ENCODE data around the gene TAF3.

TAF3 gene

DNA sequence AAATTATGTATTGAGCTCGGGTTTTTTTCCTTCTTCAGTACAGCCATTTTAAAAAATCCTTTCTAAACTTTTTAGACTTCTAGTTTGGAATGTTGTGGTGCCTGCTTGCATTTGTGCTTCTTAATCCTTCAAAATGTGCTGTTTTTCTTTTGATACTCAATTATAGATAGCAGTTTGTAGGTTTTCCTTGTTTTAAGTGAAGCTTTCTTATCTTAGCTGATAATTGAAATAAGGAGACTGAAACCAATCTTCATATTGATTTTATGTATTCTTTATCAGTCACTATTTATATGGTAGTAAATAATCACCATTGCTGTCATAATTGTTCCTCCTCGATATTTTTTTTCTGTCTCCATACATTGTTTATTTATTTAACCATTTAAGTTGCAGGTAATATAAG is 56.6 kb downstream of the TAF3 start:
- DNase-seq (ENCODE audit: low read depth in 2 of 2): no peak

DNA sequence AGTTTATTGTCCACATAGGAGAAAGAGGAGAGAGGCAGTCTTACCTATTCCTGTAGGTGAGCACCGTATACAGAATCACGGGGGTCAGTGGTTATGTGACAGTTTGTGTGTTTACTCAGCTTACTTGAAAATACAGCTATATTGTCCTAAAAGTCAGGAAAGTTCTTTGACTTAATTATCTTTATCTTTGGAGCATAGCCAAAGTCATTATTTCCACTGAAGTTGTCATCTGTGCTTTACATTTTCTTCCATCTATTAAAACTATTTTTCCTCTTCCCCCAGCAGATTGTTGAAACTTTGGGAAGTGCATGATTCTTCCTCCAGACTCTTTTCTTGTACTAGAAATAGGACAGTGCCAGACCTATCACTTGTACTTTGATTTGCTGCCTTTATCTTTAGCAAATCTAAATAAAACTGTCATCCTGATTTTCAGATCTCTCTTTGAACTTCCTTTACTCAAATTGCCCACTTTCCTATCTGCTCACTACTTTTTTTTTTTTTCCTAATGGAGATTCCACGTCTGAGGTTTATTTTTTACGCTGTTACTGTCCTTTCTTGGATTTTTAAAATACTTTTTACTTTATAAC is 58.3 kb downstream of the TAF3 start:
- no peak for DNase-seq (ENCODE audit: low read depth in 2 of 2)

DNA sequence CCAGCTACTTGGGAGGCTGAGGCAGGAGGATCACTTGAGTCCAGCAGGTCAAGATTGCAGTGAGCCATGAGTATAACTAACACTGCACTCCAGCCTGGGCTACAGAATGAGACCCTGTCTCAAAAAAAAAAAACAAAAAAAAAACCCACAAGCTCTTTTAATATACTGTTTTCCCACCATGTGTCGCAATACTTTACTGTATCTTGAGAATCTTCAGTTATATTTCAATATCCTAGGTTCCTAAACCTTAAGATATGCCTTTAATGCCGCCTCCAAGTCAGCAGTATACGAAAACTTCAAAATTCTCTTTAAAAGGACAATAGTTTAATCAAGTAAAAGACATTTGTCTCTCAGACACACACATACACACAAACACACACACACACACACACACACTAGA is 62.8 kb downstream of the TAF3 start:
- DNase-seq (ENCODE audit: low read depth in 2 of 2): no peak

DNA sequence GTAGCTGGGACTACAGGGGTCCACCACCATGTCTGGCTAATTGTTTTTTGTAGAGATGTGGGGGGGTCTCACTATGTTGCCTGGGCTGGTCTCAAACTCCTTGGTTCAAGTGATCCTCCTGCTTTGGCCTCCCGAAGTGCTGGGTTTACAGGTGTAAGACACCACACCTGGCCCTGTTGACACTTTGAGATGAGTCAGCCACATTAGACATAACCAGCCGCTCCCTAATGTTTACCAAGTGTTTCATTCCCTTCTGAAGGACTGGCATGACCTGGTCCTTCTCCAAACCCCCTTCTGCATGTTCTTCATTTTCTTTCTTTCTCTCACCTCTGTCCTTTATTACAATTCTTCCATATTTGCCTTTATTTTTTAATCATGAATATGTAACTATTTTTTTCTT is 67.8 kb downstream of the TAF3 start:
- DNase-seq (ENCODE audit: low read depth in 2 of 2): no peak

DNA sequence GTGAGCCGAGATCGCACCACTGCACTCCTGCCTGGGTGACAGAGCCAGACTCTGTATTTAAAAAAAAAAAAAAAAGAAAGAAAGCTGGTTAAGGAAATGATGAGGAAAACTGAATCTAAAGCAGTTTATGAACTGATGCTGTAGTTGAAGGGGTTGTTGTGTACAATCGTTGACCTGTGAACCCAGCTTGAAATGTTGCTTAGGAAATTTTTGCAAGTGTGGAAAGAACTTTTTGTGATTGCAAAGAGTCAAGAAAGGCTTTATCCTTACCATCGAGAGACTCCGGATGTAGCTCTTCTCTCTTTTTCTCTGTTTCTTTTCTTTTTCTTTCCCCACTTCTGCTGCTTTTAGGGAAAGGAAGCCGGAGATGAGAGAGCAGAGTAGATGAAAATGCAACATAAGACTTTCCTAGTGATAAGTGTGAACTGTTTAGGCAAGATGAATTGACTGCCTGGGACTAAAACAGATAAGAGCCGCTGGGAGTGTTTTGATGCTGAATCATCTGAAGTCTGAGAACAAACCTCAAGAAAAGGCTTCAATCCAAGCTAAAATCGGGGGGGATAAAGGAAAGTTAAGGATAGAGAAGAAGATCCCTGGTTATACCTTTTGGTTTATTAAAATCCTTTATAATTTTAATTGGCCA is 69.0 kb downstream of the TAF3 start:
- DNase-seq (ENCODE audit: low read depth in 2 of 2): no peak

DNA sequence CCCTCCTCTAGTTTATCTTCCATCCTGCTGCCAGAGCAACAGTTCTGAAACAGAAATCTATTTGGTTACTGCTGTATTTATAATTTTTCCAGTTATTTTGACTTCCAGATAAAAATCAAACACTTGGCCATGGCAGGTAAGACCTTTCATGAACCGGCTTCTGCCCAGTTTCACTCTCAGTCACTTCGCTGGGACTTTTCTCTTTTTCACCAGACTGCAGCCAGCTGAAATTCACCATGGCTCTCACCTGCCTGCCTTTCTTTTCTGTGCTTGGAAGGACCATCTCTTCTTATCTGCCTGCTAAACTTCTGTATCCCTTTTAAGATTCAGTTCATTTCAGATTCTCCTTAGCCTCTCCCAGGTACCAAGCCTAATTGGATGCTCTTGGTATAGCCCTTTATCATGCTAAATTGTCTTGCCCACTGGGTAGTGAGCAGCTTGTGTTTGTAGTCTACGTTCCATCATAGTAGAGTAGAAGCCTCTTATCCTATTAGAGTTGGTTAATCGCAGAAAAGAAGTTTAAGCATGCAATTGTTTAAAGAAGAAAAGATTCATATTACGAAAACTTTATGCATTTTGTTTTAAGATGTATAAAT is 71.7 kb downstream of the TAF3 start:
- DNase-seq (ENCODE audit: low read depth in 2 of 2): no peak

DNA sequence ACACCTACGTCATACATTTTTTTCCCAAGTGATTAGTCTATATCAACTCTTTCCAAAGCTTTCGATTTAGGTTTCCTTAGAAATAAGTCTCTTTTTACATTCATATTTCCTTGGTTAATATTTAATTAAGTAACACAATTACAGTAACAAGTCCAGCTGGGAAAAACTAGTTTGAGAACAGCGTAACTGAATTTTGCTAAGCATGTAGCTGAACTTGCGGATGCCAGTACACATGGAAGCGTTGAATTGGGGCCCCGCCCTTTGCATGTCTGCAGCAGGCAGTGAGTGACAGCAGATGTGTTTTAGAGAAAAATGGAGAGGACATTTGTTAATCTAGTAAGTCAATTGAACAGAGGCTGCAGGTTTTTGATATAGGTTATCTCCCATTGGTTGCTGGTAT is 72.5 kb downstream of the TAF3 start:
- DNase-seq (ENCODE audit: low read depth in 2 of 2): no peak

DNA sequence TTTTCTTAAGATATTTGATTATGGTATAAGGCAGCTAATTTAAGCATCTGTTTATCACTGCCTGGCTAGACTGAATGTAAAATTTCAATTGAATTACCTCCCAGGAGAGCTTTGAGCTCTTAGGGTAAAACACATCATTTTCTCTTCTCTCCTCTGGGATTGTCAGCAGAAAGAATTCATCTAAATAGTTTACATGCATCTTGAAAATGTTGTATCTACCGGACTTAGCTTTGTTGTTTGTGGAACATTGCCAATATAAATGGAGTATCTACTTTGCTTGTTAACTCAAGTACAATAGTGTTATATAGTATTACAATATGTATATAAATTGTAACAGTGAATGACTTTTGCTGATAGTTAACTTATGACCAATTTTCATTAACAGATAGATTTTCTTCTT is 73.3 kb downstream of the TAF3 start:
- no peak for DNase-seq (ENCODE audit: low read depth in 2 of 2)

DNA sequence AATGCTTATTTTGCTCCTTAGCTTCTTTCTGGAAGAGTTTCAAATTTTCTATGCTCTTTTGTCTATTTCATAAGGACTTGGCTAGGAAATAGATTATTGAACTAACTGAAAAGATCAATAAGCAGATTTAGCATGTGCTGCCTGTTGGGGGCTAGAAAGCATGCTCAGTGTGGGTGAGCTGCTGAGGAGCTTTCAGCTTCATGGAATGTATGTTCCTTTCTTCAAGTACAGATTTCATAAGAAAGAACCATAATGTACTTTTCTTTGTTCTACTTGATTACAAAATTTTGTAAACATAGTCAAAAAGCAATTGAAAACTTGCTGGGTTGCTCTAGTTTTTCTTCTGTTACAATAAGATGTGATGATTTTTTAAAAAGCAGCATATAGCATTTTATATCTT is 73.8 kb downstream of the TAF3 start:
- DNase-seq (ENCODE audit: low read depth in 2 of 2): no peak

DNA sequence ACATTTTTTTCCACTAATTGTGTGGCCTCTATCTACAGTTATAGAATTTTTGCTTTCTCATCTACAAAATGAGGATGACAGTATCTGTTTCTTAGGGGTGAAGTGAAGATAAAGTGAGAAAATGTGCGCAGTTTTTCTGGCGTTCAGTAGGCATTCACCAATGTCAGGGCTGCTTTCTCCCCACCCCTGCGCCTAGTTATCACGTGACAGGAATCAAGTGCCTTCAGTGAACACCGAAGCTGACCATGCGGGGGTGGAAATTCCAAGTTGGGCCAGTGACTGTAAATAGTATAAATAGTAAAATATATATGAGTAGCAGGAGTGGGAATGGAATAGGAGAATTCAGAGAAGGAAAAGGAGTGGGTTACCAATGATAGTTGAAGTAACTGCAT is 77.4 kb downstream of the TAF3 start:
- DNase-seq (ENCODE audit: low read depth in 2 of 2): no peak

DNA sequence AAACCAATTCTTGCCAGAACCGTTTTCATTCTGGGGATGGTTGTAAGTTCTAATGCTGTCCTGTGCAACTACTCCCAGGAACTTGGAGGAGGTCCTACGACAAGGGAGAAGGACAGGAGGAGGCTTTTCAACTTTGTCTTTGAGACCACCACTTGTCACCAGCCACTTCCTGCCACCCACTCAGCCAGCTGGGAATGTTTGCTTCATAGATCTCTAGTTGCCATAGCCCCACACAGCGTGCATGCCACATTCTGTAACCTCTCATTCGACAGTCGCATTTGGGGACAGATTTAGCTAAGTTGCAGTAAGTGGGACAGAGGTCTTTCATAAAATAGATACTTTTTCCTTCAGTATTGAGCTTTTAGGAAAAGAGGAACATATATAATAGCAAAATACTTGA is 78.0 kb downstream of the TAF3 start:
- no peak for DNase-seq (ENCODE audit: low read depth in 2 of 2)

DNA sequence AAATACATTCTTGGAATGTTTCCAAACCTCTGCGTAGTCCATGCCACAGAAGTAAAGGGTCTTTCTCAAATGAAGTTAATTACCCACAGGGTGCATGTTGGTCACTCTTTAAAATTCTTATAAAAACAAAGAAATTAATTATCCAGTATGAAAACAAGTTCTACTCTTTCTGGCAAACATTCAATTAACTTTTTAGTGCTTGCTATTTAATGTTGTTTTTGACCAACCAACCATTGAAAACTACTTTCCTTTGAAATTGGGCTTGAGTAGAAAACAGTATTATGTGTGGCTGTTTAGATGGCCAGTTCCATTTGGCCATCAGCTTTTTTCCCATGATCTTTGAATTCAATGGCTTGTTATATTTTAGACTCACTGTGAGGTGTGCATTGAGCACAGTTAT is 83.0 kb downstream of the TAF3 start:
- DNase-seq (ENCODE audit: low read depth in 2 of 2): no peak

DNA sequence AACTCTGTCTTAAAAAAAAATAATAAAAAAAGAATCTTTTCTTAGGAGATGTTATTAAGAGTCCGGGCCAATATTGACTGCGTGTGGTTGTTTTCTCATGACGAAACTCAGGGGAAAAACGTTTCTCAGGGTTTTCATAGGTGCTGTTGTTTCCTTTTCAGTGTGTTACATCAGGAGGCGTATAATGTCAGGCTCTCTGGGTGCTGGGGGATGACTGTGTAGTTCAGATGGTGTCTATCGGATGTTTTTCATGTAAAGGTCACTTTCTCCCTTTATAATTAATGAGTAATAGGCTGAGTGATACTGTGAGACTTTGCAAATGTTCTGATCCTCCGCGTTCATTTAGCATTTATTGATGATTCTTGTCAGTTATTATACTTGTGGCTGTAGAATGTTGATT is 84.1 kb downstream of the TAF3 start:
- DNase-seq (ENCODE audit: low read depth in 2 of 2): no peak

DNA sequence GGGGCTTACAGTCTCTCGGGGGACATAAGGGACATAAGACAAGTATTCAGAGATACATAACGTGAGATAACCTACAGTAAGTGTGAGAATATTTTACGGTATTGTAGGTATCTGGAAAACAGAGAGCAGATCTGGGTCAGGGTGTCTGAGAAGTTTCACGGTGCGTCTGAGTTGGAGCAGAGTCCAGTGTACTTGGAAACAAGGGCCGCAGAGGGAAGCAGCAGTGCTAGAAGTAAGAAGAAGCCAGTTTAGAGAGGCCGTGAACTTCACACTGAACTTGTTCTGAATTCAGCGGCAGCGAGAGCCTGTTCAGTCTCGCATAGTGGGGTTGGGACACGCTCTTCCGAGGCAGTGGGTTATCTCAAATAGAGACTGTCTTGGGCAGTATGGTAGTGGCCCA is 85.5 kb downstream of the TAF3 start:
- no peak for DNase-seq (ENCODE audit: low read depth in 2 of 2)

DNA sequence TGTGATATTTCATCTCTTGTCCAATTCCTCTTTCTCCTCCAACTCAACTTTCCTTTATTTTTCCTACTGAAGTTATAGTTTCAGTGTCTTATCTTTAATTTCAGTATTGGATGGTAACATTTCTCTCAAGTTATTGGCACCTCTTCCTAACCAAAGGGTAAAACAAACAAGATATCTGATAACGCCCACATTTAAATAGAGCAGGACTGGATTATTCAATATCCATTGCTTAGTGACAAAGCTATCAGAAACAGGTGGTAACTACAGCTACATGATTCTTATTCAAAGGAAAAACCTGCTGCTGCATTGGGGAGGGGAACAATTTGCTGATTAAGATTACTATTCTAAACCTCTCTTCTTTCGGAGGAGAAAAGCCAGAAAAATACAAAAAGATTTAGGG is 87.8 kb downstream of the TAF3 start:
- no peak for DNase-seq (ENCODE audit: low read depth in 2 of 2)

DNA sequence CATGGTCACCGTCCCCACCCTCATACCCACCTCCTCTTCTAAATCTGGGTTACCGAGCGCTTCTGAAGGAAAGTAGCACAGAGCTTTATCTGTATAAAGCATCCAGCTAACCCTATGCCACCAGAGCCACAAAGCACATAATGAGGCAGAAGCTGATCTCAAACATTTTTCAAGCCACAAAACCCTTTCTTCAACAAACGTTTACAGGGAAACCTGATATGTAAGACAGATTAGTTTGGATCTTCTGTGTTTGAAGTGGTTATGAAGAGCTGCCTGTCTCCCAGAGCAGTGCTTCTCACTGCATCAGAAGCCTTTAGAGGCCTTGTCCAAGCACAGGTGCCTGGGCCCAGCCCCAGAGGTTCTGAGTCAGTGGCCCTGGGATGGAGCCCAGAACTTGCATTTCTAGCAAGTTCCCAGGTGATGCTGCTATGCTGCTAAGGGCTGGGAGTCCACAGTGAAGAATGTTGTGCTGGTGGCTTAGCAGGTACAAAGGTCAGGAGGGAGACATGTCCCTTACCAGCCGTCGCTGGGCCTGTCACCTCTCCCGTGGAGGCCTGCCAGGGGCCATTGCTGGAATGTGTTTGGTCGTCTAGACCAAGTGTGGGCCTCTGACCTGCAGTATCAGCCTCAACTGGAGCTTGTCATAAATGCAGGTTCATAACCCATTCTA is 90.4 kb downstream of the TAF3 start:
- no peak for DNase-seq (ENCODE audit: low read depth in 2 of 2)

DNA sequence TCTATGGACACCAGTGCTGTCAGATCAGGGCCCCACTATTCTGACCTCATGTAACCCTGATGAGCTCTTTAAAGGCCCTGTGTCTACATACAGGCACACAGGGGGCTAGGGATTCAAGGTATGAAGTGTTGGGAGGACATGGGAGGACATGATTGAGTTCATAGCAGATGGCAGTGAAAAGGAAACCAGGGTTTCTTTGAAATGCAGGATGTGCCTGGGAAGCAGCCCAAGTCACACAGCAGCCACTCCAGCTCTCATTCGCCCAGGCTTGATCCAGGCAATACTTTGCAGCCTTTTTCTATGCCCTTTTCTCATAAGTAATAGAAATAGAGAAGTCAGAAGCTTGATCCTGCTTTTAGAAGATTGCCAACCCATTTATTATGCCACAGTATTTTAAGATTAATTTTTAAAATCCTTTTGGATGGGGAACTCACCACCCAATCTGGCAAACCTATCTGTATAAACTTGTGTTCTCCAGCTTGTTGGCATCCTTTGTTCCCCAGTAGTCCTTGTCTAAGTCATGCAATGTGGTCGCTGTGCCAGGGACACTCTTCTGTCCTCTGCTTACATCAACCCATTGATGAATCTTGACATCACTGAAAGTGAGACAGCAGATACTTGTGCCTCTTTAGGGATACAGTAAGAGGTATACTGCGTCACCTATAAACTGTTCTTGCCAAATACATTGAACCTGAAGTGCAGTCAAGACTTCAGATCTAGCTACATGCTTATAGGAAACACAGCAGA is 95.0 kb downstream of the TAF3 start:
- no peak for DNase-seq (ENCODE audit: low read depth in 2 of 2)

DNA sequence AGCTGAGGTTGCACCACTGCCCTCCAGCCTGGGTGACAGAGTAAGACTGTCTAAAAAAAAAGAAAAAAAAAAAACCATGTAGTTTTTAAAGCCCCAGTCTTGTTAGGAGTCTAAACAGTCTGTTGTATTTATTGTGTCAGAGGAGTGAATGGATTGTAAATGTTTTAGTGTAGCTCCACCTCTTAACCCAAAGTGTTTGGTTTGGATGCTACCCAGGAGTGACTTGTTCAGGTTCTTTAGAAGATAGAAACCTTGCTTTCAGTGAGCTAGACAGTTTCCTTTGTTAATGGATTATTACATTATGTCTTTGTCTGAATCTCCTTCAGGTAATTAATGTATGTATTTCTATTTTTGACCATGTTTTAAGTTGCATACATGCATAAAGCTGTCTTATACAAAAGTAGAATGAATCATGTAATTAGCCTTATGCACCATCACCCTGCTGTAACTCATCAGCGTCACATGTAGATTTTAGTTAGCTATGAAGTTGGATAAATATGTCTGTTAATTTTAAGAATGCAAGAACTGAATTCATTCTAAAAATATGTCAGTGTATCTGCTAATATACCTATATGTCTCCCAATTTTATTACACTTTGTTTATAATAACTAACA is 97.7 kb downstream of the TAF3 start:
- DNase-seq (ENCODE audit: low read depth in 2 of 2): no peak

DNA sequence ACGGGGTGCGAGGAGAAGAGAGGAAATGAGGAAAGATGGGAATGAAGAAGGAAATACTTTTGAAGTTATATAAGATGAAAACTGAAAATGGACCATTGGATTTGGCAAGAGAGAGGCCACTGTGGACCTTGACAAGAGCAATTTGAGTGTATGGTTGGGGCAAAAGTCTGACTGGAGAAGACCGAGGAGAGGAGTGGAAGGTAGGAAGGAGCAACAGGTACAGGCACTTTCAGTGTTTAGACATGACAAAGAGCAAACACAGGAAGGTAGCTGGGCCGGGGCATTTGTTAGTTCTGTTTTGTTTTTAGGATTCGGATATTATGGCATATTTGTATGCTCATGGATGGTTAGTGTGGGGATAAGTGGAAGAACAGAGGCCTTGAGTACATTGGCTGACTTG is 99.4 kb downstream of the TAF3 start:
- DNase-seq (ENCODE audit: low read depth in 2 of 2): no peak

DNA sequence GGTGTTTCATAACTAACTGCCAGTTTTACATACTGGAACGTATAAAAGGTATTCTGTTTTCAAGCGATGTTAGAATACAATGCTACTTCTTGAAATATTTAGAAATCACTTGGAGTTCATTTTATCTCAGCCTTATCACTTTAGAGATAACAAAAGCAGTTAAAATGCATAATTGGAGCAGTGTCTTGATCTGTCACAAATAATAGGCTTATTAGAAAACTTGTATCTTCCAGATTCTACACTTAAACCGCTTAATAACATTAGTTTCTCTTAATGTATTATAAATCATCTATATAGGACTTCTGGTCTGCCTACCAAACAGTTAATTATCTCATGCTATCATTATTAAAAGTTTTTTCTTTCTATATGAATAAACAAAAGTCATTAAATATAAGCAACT is 104.4 kb downstream of the TAF3 start:
- no peak for DNase-seq (ENCODE audit: low read depth in 2 of 2)

DNA sequence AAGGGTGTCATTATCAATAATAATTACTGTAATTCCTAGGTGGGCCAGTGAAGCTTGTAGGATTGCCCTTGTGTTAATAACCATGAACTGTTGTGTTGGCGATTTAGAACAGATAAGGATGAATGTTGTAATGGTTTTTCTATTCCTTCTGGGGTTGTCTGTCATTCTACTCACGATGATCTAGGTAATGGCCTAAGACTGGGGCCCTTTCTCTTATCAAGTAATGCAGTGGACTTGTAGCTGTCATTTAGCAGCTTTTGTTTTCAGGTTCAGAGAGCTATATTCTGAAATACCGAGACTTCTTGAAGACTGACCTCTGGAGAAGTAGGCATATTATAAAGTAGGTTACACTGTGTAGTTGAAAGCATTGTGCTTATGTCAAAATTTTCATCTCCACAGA is 110.2 kb downstream of the TAF3 start:
- no peak for DNase-seq (ENCODE audit: low read depth in 2 of 2)
